Trophoblast cell (in vitro differentiated cells and primary cell): ENCODE data around the gene OSCAR.

Source experiments
- DNase-seq, 2 donors: peaks; one replicate each; pipeline ENCODE4 v3.0.0-alpha.2; 2016
- H2AFZ ChIP-seq: 2 replicates; pipeline ENCODE4 v1.6.1; 2013; ENCODE audit warnings: low read length, moderate library complexity, mild to moderate bottlenecking; ENCODE audit not compliant: insufficient read depth, poor library complexity
- H2AK5ac ChIP-seq: 2 replicates; pipeline ENCODE4 v1.6.1; 2013; ENCODE audit warnings: mild to moderate bottlenecking, low read length
- H2BK120ac ChIP-seq: 2 replicates; pipeline ENCODE4 v1.6.1; 2013; ENCODE audit warnings: low read length, mild to moderate bottlenecking, moderate library complexity; ENCODE audit not compliant: insufficient read depth, poor library complexity
- H2BK12ac ChIP-seq: 2 replicates; pipeline ENCODE4 v1.6.1; 2013; ENCODE audit warnings: mild to moderate bottlenecking, low read length, moderate library complexity
- H2BK5ac ChIP-seq: 2 replicates; pipeline ENCODE4 v1.6.1; 2013; ENCODE audit warnings: low read length, low read depth, moderate library complexity, mild to moderate bottlenecking; ENCODE audit not compliant: poor library complexity
- H3K14ac ChIP-seq: 2 replicates; pipeline ENCODE4 v1.6.1; 2013; ENCODE audit warnings: mild to moderate bottlenecking, low read length
- H3K18ac ChIP-seq: 2 replicates; pipeline ENCODE4 v1.6.1; 2013; ENCODE audit warnings: mild to moderate bottlenecking, low read length
- H3K23ac ChIP-seq: 2 replicates; pipeline ENCODE4 v1.6.1; 2013; ENCODE audit warnings: low read length
- H3K27ac ChIP-seq: 2 replicates; pipeline ENCODE4 v1.5.1; 2013; ENCODE audit warnings: low read depth, mild to moderate bottlenecking, inconsistent platforms, low read length, moderate library complexity
- H3K27me3 ChIP-seq: 2 replicates; pipeline ENCODE4 v1.6.1; 2013; ENCODE audit warnings: inconsistent platforms, mild to moderate bottlenecking, low read length, moderate library complexity; ENCODE audit not compliant: insufficient read depth
- H3K36me3 ChIP-seq, 2 experiments: 1 replicate in 1 of 2; 2 replicates in 1 of 2; pipeline ENCODE4 v1.6.1; 2013; ENCODE audit warnings: low read length in 2 of 2, mild to moderate bottlenecking in 2 of 2, moderate library complexity in 1 of 2; ENCODE audit not compliant: insufficient read depth in 2 of 2, control insufficient read depth in 1 of 2
- H3K4ac ChIP-seq: 2 replicates; pipeline ENCODE4 v1.6.1; 2013; ENCODE audit warnings: low read depth, mild to moderate bottlenecking, low read length, moderate library complexity
- H3K4me1 ChIP-seq, 2 experiments: 1 replicate in 1 of 2; 2 replicates in 1 of 2; pipeline ENCODE4 v1.6.1; 2013; ENCODE audit warnings: low read length in 2 of 2, mild to moderate bottlenecking in 2 of 2, moderate library complexity in 1 of 2; ENCODE audit not compliant: insufficient read depth in 2 of 2, control insufficient read depth in 1 of 2
- H3K4me2 ChIP-seq: 2 replicates; pipeline ENCODE4 v1.6.1; 2013; ENCODE audit warnings: inconsistent platforms, mild to moderate bottlenecking, low read length, moderate library complexity
- H3K4me3 ChIP-seq: 2 replicates; pipeline ENCODE4 v1.5.1; 2013; ENCODE audit warnings: mild to moderate bottlenecking, low read depth, low read length, inconsistent platforms
- H3K79me1 ChIP-seq: one replicate; pipeline ENCODE4 v1.6.1; 2013; ENCODE audit warnings: low read length
- H3K79me2 ChIP-seq: 2 replicates; pipeline ENCODE4 v1.6.1; 2013; ENCODE audit warnings: low read length, mild to moderate bottlenecking; ENCODE audit not compliant: control insufficient read depth, insufficient read depth, poor library complexity
- H3K9ac ChIP-seq: 2 replicates; pipeline ENCODE4 v1.6.1; 2013; ENCODE audit warnings: mild to moderate bottlenecking, low read length
- H3K9me3 ChIP-seq: 2 replicates; pipeline ENCODE4 v1.6.1; 2013; ENCODE audit warnings: low read depth, mild to moderate bottlenecking, control low read depth, inconsistent platforms, low read length; ENCODE audit not compliant: insufficient read depth
- H4K12ac ChIP-seq: 2 replicates; pipeline ENCODE4 v1.6.1; 2013; ENCODE audit warnings: low read depth, mild to moderate bottlenecking, low read length, moderate library complexity
- H4K8ac ChIP-seq: 2 replicates; pipeline ENCODE4 v1.6.1; 2013; ENCODE audit warnings: low read depth, mild to moderate bottlenecking, low read length, moderate library complexity
- H4K91ac ChIP-seq: one replicate; pipeline ENCODE4 v1.6.1; 2013; ENCODE audit warnings: low read depth, mild to moderate bottlenecking, low read length, moderate library complexity
- WGBS: extraction: QIAGEN DNeasy Blood & Tissue Kit; methylation state at CpG from one replicate; pipeline ENCODE4 v1.1.7; 2013; ENCODE audit warnings: missing lambda C conversion rate; ENCODE audit not compliant: insufficient read length, insufficient coverage; ENCODE audit errors: extremely low coverage; 5-methylcytosine and 5-hydroxymethylcytosine counted together

The OSCAR gene

DNA sequence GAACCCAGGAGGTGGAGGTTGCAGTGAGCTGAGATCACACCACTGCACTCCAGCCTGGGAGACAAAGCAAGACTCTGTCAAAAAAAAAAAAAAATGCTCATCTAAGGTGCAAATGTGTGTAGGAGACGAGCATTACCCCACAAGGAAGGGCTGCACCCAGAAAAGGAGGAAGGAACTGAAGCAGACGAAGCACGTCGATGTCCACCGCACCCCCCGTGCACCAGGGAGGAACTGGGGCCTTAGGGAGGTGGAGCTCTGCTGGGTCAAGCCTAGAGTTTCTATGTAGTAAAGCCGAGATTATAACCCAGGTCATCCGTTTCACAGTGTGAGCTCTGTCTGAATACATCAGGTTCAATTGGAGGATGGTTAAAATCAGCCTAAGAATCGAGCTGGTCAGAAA is 38.0 kb downstream of the OSCAR start:
- Histone ChIP-seq H4K91ac (no peak overlapping the region), H3K27me3 (no peaks in the 10 kb centered on the region), H3K23ac (no peak overlapping the region), H3K36me3 (no peaks in the 10 kb centered on the region), H2AK5ac (no peak overlapping the region), H3K14ac (no peak overlapping the region), H2BK12ac (no peak overlapping the region), H3K4ac (no peak overlapping the region), H3K4me1 (no peaks in the 10 kb centered on the region), H2AFZ (no peak overlapping the region), H3K4me3 (no peak overlapping the region), H3K79me1 (no peaks in the 10 kb centered on the region), H3K79me2 (no peaks in the 10 kb centered on the region), H4K12ac (no peak overlapping the region), H3K4me2 (no peak overlapping the region), H3K9ac (no peak overlapping the region), H4K8ac (no peak overlapping the region), H3K18ac (no peak overlapping the region), H2BK5ac (no peak overlapping the region), H3K27ac (no peak overlapping the region), H2BK120ac (no peak overlapping the region), H3K9me3 (peaks cover 5% of the 10 kb centered on the region)
- no peak for DNase-seq
- no CpG with 5 or more reads among the region's 9 CpGs for WGBS

DNA sequence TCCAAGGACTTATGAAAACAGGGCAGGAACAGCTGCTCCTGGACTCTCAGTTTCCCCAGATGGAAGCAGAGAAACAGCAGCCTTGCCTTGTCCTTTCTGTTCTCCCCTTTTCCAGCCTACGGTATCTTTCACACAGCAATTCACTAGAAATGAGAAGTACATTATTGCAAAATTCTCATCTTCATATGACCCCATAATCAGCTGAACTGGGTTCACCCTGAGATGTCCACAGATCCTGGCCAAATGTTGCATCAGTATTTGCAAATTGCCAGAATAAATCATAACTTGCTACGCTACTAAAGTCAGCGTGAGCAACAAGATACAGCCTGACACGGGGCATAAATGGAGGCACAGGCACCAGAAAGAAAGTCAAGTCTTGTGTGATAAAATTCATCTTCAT is 53.0 kb downstream of the OSCAR start:
- DNase-seq, result no peak
- no peaks in the 10 kb centered on the region for H3K4me1 ChIP-seq
- H2BK12ac ChIP-seq, result no peak overlapping the region
- no CpG with 5 or more reads among the region's 4 CpGs for WGBS
- no peak overlapping the region for H2AFZ ChIP-seq
- H3K36me3 ChIP-seq, result no peaks in the 10 kb centered on the region
- H3K23ac ChIP-seq, result no peak overlapping the region
- H3K14ac ChIP-seq, result no peak overlapping the region
- no peak overlapping the region for H3K18ac ChIP-seq
- no peaks in the 10 kb centered on the region for H3K79me2 ChIP-seq
- H3K9ac ChIP-seq, result no peak overlapping the region
- no peak overlapping the region for H3K4me3 ChIP-seq
- no peak overlapping the region for H4K8ac ChIP-seq
- H3K27ac ChIP-seq, result no peak overlapping the region
- no peak overlapping the region for H2BK5ac ChIP-seq
- H3K4ac ChIP-seq, result no peak overlapping the region
- H4K12ac ChIP-seq, result no peak overlapping the region
- no peak overlapping the region for H2BK120ac ChIP-seq
- H4K91ac ChIP-seq, result no peak overlapping the region
- no peak overlapping the region for H3K4me2 ChIP-seq
- H3K9me3 ChIP-seq, result peaks cover 2% of the 10 kb centered on the region
- no peaks in the 10 kb centered on the region for H3K27me3 ChIP-seq
- no peak overlapping the region for H2AK5ac ChIP-seq
- no peaks in the 10 kb centered on the region for H3K79me1 ChIP-seq

DNA sequence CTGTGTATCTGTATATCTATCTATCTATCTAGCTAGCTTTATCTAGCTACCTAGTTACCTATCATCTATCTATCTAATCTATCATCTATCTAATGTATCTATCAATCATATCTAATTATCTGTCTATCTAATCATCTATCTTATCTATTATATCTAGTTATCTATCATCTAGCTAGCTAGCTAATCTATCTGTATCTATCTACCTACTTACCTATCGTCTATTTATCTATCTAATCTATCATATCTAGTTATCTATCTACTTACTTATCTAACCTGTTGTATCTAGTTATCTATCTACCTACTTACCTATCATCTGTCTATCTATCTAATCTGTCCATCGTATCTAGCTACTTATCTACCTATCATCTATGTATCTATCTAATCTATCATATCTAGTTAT is 54.8 kb downstream of the OSCAR start:
- no peak overlapping the region for H3K4me3 ChIP-seq
- WGBS, result no CpG with 5 or more reads among the region's 2 CpGs
- no peak overlapping the region for H4K12ac ChIP-seq
- peaks cover 5 to 6% of the 10 kb centered on the region in 2 experiments for H3K4me1 ChIP-seq
- H2BK120ac ChIP-seq, result no peak overlapping the region
- H3K4ac ChIP-seq, result no peak overlapping the region
- H3K79me2 ChIP-seq, result no peaks in the 10 kb centered on the region
- no peak overlapping the region for H3K18ac ChIP-seq
- no peak overlapping the region for H3K27ac ChIP-seq
- no peak overlapping the region for H4K8ac ChIP-seq
- no peak overlapping the region for H2AK5ac ChIP-seq
- DNase-seq, result no peak
- H2BK5ac ChIP-seq, result no peak overlapping the region
- H3K23ac ChIP-seq, result no peak overlapping the region
- H3K9ac ChIP-seq, result no peak overlapping the region
- H3K14ac ChIP-seq, result no peak overlapping the region
- no peak overlapping the region for H4K91ac ChIP-seq
- H3K27me3 ChIP-seq, result no peaks in the 10 kb centered on the region
- no peak overlapping the region for H2AFZ ChIP-seq
- H3K4me2 ChIP-seq, result no peak overlapping the region
- H3K9me3 ChIP-seq, result peaks cover 2% of the 10 kb centered on the region
- H3K36me3 ChIP-seq, result no peaks in the 10 kb centered on the region
- H3K79me1 ChIP-seq, result no peaks in the 10 kb centered on the region
- no peak overlapping the region for H2BK12ac ChIP-seq
